RWPE1 (cell line): Measurements from ENCODE around the gene NYNRIN.

Experiments
- CTCF ChIA-PET: fragments of 350-600 bp; sonication (Branson Sonifier 250); formaldehyde crosslinking; extraction: SDS; loops from one replicate; lab custom pipeline; 2021; lab: Yijun Ruan, JAX
- POLR2A ChIA-PET: fragments of 400-600 bp; formaldehyde crosslinking; extraction: SDS; loops from one replicate; lab custom pipeline; 2020; ENCODE audit warnings: antibody characterized with exemption; ENCODE audit not compliant: low non-redundant PET; lab: Yijun Ruan, JAX
- DNase-seq: peaks from one replicate; pipeline ENCODE4 v3.0.0; 2012; ENCODE audit warnings: low spot score
- H3K27ac ChIP-seq: fragments of 450-650 bp; 2 replicates; pipeline ENCODE4 v1.5.1; 2017
- TF ChIP-seq, protein P1 (sequence below): fragments of 450-650 bp; conservative IDR thresholded peaks from 2 replicates; pipeline ENCODE4 v1.5.1; 2017; ENCODE audit warnings: low read depth, mild to moderate bottlenecking

The NYNRIN gene

DNA sequence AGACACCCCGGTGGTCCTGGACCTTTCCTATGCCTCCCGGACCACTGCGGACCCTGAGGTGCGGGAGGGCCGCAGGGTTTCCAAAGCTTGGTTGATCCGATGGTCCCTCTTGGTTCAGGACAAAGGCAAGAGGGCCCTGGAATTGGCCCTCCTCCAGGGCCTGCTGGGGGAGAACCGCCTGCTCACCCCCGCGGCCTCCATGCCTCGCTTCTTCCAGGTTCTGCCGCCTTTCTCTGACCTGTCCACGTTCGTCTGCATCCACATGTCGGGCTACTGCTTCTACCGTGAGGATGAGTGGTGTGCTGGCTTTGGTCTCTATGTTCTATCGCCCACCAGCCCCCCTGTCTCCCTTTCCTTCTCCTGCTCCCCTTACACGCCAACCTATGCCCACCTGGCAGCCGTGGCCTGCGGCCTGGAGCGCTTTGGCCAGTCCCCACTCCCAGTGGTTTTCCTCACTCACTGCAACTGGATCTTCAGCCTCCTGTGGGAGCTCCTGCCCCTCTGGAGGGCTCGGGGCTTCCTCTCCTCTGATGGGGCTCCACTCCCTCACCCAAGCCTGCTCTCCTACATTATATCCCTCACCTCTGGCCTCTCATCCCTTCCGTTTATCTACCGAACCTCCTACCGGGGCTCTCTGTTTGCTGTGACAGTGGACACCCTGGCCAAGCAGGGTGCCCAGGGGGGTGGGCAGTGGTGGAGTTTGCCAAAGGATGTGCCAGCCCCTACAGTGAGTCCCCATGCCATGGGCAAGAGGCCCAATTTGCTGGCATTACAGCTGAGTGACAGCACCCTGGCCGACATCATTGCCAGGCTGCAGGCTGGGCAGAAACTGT, 16.8 kb downstream of the NYNRIN start:
- CTCF ChIA-PET: interaction anchor here (2.7 kb wide), 1 partner anchor 82 kb away, joined by 8 read pairs; no protein-coding TSS in a partner anchor
- no peak overlapping the region for H3K27ac ChIP-seq
- TF ChIP-seq, protein P1, sequence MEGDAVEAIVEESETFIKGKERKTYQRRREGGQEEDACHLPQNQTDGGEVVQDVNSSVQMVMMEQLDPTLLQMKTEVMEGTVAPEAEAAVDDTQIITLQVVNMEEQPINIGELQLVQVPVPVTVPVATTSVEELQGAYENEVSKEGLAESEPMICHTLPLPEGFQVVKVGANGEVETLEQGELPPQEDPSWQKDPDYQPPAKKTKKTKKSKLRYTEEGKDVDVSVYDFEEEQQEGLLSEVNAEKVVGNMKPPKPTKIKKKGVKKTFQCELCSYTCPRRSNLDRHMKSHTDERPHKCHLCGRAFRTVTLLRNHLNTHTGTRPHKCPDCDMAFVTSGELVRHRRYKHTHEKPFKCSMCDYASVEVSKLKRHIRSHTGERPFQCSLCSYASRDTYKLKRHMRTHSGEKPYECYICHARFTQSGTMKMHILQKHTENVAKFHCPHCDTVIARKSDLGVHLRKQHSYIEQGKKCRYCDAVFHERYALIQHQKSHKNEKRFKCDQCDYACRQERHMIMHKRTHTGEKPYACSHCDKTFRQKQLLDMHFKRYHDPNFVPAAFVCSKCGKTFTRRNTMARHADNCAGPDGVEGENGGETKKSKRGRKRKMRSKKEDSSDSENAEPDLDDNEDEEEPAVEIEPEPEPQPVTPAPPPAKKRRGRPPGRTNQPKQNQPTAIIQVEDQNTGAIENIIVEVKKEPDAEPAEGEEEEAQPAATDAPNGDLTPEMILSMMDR: no peak
- DNase-seq: no peak
- POLR2A ChIA-PET: no interaction called here

DNA sequence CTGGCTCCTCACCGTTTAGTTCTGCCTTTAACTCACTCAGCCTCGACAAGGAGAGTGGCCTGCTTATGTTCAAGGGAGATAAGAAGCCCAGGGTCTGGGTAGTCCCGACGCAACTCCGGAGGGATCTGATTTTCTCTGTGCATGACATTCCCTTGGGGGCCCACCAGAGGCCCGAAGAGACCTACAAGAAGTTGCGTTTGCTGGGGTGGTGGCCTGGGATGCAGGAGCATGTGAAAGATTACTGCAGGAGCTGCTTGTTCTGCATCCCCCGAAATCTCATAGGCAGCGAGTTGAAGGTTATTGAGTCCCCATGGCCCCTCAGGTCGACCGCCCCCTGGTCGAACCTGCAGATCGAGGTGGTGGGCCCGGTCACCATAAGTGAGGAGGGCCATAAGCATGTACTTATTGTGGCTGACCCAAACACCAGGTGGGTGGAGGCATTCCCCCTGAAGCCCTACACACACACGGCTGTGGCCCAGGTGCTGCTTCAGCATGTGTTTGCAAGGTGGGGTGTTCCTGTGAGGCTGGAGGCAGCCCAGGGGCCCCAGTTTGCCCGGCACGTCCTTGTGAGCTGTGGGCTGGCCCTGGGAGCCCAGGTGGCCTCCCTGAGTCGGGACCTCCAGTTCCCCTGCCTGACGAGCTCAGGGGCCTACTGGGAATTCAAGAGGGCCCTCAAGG, 17.6 kb downstream of the NYNRIN start:
- DNase-seq: no peak
- CTCF ChIA-PET: no interaction called here
- no peak overlapping the region for H3K27ac ChIP-seq
- POLR2A ChIA-PET: no interaction called here
- TF ChIP-seq, protein P1: no peak

DNA sequence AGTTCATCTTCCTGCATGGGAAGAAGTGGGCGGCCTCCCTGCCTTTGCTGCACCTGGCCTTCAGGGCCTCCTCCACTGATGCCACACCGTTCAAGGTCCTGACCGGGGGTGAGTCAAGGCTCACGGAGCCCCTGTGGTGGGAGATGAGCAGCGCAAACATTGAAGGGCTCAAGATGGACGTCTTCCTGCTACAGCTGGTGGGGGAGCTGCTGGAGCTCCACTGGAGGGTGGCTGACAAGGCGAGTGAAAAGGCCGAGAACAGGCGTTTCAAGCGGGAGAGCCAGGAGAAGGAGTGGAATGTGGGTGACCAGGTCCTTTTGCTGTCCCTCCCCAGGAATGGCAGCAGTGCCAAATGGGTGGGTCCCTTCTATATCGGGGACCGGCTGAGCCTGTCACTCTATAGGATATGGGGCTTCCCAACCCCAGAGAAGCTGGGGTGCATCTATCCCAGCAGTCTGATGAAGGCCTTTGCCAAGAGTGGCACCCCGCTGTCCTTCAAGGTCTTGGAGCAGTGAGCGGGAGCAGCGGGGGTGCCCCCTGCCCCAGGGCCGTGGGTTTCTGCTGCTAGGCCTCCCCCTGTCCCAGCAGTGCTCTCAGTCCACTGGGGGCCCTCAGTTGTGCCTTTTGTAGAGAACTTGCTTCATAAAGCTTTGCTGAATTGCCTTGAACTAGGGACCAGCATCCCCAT, 18.3 kb downstream of the NYNRIN start:
- H3K27ac ChIP-seq: no peak overlapping the region
- TF ChIP-seq, protein P1: no peak
- POLR2A ChIA-PET: no interaction called here
- CTCF ChIA-PET: no interaction called here
- DNase-seq: no peak

DNA sequence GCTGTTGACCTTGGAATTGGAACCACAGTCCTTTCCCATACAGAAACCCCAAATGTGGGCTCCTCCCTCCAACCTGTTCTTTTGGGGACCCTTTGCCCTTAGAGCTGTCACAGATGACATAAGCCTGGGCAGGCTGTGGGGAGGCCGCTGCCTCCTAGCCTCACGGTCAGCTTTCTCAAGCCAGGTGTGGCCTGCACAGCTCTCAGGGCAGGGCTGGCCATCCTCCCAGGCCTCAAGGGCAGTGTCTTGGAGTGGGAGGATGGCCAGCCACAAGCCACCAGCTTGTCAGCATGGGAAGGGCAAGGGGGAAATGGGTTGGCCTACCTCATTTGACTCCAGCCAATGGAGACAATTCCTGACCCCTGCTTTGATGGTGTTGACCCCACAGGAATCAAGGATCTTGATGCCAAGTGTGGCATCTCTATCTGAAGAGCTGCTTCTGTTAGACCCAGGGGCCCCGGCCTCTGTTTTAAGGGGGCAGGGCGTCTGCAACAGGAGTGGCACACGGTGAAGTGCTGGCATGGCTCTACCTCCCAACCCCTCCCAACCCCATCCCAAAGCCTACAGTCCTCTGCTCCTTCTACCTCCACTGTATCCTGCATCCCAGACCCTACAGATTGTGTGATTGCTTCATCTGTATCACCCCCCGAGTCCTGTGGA, 19.2 kb downstream of the NYNRIN start:
- DNase-seq: no peak
- CTCF ChIA-PET: no interaction called here
- POLR2A ChIA-PET: no interaction called here
- TF ChIP-seq, protein P1: no peak
- H3K27ac ChIP-seq: peak overlapping the region; percentile 57

DNA sequence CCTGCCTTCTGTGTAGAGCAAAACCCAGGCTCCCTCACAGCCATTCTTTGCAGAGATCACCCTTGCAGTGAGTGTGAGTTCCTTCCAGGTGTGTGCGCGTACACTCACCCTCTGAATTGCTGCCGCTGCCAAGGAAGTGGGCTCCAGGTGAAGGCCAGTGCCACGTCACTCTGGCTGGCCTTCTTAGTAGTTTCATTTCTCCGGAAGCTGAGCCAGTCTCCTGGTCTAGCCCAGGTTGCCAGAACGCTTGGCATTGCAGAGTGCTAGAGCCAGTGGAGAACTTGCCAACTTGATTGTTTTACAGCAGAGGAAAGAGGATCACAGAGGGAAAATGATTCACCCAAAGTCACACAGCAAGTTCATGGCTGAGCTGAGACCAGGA, 19.7 kb downstream of the NYNRIN start:
- ChIA-PET CTCF (interaction anchor here (1.0 to 1.5 kb wide), 3 partner anchors 12 to 85 kb away, joined by 4 to 5 read pairs (median 5); no protein-coding TSS in a partner anchor), POLR2A (interaction anchor here (0.6 kb wide), 1 partner anchor 87 kb away, joined by 3 read pairs; no protein-coding TSS in a partner anchor)
- TF ChIP-seq, protein P1: no peak
- peak overlapping the region; percentile 57 for H3K27ac ChIP-seq
- no peak for DNase-seq
